Eye (tissue), 1 donor: ENCODE measurements around the gene ROCK2.
"Not testable (repeated sequence)": the region's sequence is repeated elsewhere in the genome, so short reads cannot be mapped to it uniquely, and the experiment has no call there.

Source experiments
- DNase-seq: peaks from one replicate; pipeline ENCODE4 v3.0.0-alpha.2; 2015

The ROCK2 gene

DNA sequence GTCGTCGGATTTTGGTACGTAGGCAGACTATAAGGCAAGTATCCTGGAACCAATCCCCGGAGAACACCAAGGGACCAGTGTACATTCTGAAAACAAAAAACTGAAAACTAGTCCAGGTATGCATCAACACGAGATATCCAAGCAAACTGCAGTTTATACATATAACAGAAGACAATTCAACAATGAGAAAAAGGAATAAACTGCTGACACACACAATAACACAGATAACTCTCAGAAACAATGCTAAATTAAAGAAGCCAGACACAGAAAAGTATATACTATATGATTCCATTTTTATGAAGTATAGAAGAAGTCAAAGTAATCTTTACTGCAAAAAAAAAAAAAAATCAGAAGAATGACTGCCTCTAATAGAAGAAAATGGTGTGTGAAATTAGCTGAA is 5.9 kb downstream of the ROCK2 start:
- DNase-seq = no peak

DNA sequence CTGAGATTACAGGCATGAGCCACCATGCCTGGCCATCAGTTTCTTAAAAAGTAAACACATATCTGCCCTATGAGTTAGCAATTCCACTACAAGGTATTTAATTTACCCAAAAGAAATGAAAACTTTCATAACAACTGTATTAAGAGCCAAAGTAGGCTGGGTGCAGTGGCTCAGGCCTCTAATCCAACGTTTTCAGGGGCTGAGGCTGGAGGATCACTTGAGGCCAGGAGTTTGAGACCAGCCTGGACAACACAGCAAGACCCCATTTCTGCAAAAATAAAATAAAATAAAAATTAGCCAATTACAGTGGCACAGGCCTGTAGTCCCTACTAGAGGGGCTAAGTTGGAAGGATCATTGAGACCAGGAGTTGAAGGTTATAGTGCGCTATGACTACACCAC is 6.5 kb downstream of the ROCK2 start:
- DNase-seq = no peak

DNA sequence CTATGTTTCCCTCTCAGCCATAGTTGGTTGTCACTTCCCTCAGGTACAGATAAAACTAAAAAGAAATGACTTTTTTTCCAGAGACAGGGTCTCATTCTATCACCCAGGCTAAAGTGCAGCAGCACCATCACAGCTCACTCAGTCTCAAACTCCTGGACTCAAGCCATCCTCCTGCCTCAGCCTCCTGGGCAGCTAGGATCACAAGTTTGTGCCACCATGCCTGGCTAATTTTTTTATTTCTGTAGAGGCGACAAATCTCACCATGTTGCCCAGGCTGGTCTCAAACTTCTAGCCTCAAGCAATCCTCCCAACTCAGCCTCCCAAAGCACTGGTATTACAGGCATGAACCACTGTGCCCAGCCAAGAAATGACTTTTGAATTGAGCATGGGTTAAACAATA is 8.2 kb downstream of the ROCK2 start:
- DNase-seq = no peak

DNA sequence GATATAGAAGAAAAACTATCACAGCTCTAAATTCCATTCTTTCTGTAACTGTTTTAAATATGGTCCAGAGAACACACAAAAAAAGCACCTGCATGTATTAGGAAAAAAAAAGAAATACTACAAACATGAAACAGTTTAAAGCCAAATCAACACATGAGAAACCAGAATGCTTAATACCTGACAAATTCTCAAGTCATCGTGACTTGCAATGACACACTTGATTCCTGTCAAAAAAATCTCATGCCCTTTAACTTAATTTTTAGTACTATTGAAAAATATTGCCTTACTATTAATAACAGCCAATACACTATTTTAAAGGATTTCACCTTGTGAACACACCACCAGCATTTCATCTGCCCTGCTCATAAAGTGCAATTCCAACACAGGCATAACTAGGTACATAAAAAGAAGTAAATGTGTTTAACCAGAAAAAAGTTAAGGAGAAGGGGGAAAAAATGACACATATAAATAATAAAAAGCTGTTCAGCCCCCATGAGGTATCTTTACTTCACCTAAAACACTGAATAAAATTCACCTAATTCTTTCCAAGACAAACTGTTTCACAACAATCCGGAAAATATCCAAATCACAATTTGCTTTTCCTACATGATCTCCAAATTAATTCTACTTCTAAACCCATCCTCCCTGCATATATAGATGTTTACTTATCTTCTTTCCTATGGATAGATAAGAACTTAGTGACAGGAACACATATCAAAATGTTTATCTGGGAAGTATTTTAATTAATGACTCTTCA is 10.8 kb downstream of the ROCK2 start:
- no peak for DNase-seq

DNA sequence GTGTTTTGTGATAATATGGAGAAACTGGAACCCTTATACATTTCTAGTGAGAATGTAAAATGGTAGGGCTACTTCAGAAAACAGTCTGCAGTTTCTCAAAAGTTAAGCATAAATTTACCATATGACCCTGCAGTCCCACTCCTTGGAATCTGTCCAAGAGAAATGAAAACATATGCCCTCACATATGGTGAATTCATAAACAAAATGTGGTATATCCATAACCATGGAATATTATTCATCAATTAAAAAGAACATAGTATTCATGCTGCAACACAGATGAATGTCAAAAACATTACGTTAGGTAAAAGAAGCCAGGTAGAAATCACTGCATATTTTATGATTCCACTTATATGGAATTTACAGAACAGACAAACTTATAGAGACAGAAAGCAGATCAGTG is 11.8 kb downstream of the ROCK2 start:
- no peak for DNase-seq

DNA sequence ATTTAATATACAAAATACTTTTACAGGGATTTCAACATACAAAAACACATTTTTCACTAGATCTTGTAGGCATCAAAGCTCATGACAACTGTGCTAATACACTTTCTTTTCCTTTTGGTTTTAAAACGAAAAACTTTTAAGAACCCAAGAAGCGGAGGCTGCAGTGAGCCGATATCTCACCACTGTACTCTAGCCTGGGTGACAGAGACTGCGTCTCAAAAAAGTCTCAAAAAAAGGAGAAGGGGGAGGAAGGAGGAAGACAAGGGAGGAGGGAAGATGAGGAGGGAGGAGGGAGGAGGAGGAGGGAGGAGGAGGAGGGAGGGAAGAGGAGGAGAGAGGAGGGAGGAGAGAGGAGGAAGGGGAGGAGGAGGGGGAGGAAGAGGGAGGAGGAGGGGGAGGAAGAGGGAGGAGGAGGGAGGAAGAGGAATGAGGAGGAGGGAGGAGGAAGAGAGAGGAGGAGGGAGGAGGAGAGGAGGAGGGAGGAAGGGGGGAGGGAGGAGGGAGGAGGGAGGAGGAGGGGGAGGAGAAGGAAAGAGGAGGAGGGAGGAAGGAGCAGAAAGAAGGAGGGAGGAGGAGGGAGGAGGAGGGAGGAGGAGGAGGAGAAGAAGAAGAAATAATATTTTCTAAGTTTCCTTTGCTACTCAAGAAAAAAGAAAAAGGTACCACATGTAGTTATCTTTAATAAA is 13.8 kb downstream of the ROCK2 start:
- DNase-seq = no peak

DNA sequence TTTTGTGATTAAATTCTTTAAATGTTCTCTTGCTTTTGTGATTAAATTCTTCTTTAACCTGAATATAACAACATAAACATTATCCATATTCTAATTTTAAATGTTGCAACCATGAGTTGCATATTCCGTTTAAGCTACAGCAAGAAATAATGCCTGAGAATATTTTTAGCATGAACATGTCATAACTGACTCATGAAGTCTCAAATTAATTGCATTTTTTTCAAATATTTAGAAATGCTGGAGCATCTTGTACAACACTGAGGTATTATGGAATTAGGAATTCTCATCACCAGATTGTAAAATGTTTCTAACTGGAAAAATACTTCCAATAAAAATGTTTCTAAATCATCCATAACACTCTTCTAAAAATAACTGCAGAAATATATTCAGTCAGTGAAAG is 14.7 kb downstream of the ROCK2 start:
- no peak for DNase-seq

DNA sequence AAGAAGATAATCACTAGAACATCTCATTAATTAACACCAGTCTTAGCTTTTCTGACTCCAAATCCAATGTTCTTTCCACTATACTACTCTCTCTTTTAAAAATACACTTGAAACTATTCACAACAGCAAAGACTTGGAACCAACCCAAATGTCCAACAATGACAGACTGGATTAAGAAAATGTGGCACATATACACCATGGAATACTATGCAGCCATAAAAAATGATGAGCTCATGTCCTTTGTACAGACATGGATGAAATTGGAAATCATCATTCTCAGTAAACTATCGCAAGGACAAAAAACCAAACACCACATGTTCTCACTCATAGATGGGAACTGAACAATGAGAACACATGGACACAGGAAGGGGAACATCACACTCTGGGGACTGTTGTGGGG is 15.9 kb downstream of the ROCK2 start:
- not testable (repeated sequence) for DNase-seq

DNA sequence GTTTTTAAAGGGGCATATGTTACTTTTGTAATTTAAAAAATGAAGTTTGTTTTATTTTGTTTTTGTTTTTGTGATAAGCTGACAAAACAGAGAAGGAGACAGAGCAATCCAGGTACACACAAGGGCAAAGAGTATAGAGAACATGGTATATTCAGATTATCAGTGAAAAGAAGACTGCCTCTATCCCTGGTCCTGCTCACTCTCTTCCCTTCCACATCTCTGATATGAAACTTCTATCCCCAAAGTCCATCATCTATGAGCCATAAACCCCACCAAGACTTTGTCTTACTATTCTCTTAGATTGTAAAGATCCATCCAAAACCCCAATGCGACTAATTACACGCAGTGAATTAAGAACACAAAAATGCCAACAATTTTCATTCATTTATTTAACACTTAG is 16.6 kb downstream of the ROCK2 start:
- DNase-seq = no peak

DNA sequence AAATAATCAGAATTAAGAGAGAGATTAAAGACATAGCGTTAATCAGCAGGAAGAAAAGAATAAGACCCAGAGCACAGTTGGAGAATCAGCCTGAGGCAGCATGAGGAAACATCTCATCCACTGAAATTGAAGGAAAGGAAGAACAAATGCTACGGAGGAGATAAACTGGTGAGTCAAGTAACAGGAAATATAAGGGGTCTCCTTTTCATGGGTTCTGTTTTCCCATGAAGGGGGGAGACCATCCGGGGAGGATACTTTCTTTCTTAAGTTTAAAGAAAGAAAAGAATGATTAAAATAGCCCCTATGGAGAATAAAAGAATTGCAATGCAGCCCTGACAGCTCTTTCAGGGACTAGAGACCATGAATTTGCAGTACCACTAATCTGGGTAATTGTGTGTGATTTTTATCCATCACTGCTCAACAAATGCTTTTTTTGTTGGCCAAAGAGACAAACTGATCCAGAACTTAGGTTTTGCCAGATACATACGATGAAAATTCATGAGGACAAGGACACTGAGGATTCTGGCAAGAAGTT is 17.7 kb downstream of the ROCK2 start:
- no peak for DNase-seq

DNA sequence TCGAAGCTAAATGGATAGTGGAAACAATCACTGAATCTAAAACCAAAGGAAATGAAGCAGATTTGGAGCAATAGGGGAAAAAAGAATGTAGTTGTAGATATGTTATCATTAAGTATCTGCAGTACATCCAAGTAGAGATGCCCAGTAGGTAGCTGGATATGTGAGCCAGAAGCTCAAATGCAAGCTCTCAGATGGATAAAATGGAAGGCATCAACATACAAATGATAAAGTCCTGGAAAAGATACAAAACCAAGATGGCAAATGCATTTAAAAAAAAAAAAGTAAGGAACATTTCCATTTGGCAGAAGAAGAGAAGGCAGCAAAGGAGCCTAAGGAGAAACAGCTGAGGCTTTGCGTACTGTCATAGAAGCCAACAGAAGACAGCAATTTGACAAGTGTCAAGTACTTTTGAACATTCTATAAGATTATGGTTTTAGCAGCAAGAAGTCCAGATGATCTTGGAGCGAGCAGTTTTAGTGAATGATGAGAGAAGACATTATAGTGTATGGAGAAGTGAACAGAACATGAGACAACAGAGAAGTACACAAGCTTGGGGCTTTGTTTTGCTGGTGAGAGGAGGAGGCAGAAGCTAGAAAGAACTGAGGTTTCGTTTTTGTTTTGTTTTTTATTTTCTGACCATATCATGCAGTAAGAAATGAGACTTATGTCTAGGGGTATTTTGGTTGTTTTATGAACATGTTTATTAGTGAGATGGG is 18.3 kb downstream of the ROCK2 start:
- no peak for DNase-seq

DNA sequence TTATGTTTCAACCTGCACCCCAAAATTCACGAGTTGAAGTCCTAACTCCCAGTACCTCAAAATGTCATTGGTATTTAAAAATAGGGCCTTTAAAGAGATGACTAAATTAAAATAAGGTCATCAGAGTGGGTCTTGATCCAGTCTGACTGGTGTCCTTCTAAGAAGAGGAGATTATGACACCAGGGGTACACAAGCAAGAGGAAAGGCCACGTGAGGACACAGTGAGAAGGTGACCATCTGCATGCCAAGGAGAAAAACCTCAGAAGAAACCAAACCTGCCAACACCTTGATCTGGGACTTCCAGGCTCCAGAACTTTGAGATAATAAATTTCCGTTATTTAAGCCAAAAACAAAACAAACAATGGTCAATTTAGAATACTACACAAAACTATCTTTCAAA is 22.6 kb downstream of the ROCK2 start:
- DNase-seq = no peak

DNA sequence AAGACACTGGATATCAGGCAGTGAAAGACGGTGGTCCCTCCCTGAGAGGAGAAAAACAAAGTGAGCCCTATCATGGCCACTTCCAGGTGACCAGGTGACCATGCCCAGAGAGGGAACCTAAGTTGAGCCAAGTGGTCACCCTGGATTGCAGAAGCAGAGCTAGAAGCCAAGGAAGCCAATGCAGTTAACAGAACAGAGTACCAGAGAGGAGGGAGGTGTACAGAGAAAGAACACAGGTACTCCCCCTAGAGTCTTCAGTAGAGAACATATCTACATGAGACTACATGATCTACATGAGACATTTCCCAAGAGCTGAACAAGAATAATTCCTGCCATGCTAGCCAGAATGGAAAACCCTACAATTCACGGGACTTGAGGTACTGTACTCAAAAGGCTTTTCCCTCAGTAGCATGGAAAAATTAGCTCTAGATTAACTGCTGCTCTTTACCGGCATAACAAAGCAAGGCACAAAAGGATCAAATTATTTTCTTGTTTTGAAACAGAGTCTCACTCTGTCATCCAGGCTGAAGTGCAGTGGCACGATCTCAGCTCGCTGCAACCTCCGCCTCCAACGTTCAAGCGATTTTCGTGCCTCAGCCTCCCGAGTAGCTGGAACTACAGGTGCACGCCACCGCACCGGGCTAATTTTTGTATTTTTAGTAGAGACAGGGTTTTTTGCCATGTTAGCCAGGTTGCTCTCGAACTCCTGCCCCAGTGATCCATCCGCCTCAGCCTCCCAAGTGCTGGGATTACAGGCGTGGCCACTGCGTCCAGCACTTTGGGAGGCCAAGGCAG is 23.5 kb downstream of the ROCK2 start:
- no peak for DNase-seq

DNA sequence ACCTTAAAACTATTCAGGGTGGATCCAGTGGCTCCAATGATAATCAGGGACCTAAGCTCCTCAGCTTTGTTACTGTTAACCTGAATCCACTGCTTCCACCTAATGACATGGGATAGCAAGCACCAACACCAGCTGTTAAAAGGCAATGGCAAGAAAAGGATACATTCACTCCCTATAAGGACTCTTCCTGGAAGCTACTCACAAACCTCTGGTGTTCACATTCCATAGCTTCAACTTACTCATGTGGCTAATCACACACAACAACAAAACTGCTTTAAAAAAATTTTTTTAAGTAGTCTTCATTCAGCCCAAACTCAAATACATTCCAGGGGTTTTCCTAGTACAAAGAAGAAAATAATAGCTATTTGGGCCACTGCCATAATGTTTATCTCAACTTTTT is 24.5 kb downstream of the ROCK2 start:
- DNase-seq = peak; percentile 30

DNA sequence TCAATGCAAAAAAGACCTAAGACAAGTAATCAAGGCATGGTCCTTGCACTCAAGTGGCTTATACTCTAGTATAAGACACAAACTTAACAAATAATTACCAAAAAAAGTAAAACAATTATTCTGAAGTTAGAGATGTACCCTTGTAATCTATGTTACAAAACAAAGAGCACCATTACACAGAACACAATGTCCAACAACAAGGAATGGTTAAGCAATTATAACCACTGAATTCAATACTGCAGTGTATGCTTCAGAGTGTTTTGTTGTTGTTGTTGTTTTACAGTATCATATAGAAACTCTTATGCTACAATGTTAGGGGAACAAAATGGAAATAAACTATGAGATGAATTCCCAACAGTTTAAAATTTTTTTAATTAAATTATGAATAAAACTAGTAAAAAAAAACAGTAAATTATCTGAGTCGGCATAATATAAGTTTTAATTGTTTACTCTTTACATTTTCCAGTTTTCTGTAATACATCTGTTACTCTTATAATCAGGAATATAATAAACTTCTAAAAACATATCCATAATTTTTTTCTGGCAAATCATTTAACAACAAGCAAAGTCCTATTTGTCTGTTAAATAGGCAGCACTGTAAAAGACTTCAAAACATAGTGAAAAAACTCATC is 29.2 kb downstream of the ROCK2 start:
- DNase-seq = no peak

DNA sequence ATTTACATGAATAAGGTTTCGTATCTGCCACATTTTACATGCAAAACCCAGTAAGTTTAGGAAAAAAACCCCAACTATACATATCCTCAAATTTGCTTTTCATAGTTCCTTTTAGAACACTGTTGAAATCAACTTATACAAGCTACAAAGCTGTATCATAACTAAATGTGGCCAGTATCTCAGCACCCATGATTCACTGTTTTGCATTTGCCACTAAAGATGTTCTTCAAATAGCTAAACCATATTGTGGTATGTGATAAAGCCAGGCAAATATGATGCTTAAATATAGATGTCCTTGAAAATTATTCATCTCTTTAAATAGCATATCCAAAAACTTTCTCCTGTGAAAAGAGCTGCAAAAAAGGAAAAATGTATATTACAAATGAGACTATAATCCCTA is 29.9 kb downstream of the ROCK2 start:
- DNase-seq = no peak

DNA sequence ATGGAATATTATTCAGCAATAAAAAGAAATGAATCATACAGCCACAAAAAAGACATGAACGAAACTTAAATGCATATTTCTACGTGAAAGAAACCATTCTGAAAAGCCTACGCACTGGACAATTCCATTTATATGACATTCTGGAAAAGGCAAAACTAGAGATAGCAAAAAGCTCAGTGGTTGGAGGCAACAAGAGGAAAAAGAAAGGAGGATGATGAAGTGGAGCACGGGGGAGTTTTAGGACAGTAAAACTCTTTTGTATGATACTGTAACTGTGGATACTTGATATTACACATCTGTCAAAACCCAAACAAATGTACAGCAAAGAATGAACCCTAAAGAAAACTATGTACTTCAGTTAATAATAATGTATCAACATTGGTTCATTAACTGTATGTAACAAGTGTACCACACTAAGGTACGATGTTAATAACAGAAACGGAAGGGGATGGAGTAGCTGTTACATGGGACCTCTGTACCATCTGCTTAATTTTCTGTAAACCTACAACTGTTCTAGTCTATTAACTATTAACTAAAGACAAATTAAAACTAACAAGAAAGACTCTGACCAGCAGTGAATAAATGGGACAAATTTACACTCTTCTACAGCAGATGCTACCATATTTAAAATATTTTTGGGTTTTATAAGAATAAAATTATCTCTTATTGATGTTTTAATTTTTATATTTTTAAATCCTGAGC is 31.5 kb downstream of the ROCK2 start:
- DNase-seq = no peak

DNA sequence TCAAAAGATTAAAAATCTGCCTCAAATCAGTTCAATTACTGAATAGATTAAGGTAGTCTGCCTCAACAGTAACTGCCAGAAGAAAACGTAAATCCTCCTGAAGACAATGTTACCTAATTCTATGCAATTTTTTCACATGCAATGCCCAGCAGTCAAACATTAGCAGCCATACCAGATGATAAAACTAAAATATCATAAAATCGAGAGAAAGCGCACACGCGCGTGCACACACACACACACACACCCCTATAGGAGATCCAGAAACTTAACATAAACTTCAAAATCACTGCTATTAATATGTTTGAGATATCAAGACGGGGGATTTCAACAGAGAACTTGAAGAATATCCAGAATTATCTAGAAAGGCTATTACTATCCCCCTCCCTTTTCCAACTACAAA is 32.9 kb downstream of the ROCK2 start:
- no peak for DNase-seq

DNA sequence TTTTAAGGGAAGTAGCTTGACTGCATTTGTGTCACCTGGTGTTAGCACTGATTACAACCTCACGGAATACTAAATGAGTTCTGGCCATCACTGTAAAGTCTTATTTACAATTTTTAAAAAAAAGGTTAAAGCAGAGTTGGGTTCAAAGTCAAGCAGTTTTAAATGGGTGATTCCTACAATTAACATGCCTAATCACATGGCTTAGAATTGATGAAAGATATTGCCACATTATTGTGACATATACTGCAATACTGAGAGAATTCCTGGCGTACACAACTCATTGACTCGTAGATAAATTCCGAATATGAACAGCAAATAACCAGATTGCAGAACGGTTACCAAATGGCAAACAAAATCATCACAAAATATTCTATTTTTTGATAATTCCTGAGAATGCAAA is 34.2 kb downstream of the ROCK2 start:
- no peak for DNase-seq

DNA sequence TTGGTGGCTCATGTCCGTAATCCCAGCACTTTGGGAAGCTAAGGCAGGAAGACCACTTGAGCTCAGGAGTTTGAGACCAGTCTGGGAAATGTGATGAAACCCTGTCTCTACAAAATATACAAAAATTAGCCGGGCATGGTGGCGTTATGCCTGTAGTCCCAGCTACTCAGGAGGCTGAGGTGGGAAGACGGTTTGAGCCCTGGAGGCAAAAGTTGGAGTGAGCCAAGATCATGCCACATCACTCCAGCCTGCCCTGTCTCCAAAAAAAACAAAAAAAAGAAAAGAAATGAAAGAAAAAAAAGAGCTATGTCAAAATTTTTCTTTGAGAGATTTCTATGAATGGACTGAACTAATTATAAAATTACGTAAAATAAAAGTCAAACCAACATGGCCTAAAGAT is 34.7 kb downstream of the ROCK2 start:
- DNase-seq = no peak

DNA sequence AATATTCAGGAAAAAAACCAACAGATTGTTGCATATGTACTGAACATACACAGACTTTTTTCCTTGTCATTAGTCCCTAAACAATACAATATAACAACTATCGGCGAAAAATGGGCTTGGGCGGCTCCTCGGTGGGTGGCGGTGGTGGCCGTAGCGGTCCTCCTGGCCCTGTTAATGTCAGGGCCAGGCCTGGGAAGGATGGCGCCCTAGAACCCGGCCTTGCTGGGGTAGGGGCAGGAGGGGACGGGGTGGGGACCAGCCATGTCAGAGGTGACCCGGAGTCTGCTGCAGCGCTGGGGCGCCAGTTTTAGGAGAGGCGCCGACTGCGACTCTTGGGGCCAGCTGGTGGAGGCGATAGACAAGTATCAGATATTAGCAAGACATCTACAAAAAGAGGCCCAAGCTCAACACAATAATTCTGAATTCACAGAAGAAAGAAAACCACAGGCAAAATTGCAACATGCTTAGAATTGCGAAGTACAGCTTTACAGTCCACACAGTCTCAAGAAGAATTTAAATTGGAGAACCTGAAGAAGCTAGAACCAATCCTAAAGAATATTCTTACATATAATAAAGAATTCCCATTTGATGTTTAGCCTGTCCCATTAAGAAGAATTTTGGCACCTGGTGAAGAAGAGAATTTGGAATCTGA is 36.5 kb downstream of the ROCK2 start:
- DNase-seq = no peak
